Neural cell (in vitro differentiated cells): ENCODE data around the gene TUBGCP2. TPM values are rescaled to one million over a fixed set of nuclear protein-coding genes. Genes with fewer than 3 reads are reported as not detected.

Source experiments
- H2AFZ ChIP-seq: fragments of 200-600, 300-800 bp; sonication (generic), shearing (Covaris generic); 2 replicates; pipeline ENCODE4 v1.6.0; 2014; ENCODE audit warnings: low read depth, mild to moderate bottlenecking, antibody characterized with exemption, low read length, moderate library complexity
- H3F3A ChIP-seq: fragments of 200-600 bp; shearing (Covaris generic); 2 replicates; pipeline ENCODE4 v1.6.1; 2016; ENCODE audit warnings: mild to moderate bottlenecking, moderate library complexity, mixed read lengths, antibody characterized with exemption, low read length; ENCODE audit not compliant: insufficient read depth, poor library complexity, severe bottlenecking
- H3K27ac ChIP-seq: fragments of 200-600, 300-800 bp; sonication (generic), shearing (Covaris generic); 2 replicates; pipeline ENCODE4 v1.5.1; 2014; ENCODE audit warnings: mild to moderate bottlenecking, low read length, moderate library complexity
- H3K27me3 ChIP-seq: fragments of 300-800, 200-600 bp; sonication (generic), shearing (Covaris generic); 2 replicates; pipeline ENCODE4 v1.6.0; 2014; ENCODE audit warnings: mild to moderate bottlenecking, low read depth, low read length, moderate library complexity; ENCODE audit not compliant: insufficient read depth
- H3K36me3 ChIP-seq: fragments of 300-800, 200-600 bp; sonication (generic), shearing (Covaris generic); 2 replicates; pipeline ENCODE4 v1.5.1; 2014; ENCODE audit warnings: mild to moderate bottlenecking, antibody characterized with exemption, low read length, moderate library complexity; ENCODE audit not compliant: insufficient read depth
- H3K4me2 ChIP-seq: fragments of 300-800, 200-600 bp; sonication (generic), shearing (Covaris generic); 2 replicates; pipeline ENCODE4 v1.6.0; 2014; ENCODE audit warnings: mild to moderate bottlenecking, low read length
- H3K4me3 ChIP-seq: fragments of 300-800, 200-600 bp; sonication (generic), shearing (Covaris generic); 2 replicates; pipeline ENCODE4 v1.5.1; 2014; ENCODE audit warnings: mild to moderate bottlenecking, low read length, moderate library complexity
- H3K79me2 ChIP-seq: fragments of 200-600 bp; shearing (Covaris generic); replicated peaks from 2 replicates; pipeline ENCODE4 v1.6.0; 2014; ENCODE audit warnings: mild to moderate bottlenecking, low read length, moderate library complexity; ENCODE audit not compliant: insufficient read depth
- H3K9ac ChIP-seq: fragments of 300-800, 200-600 bp; sonication (generic), shearing (Covaris generic); 2 replicates; pipeline ENCODE4 v1.6.1; 2016; ENCODE audit warnings: mild to moderate bottlenecking, low read length, mixed read lengths
- H3K9me2 ChIP-seq: fragments of 200-600 bp; shearing (Covaris generic); 2 replicates; pipeline ENCODE4 v1.6.1; 2016; ENCODE audit warnings: mild to moderate bottlenecking, low read length, mixed read lengths; ENCODE audit not compliant: insufficient read depth
- H3K9me3 ChIP-seq: fragments of 200-600, 300-800 bp; sonication (generic), shearing (Covaris generic); 2 replicates; pipeline ENCODE4 v1.6.1; 2016; ENCODE audit warnings: mild to moderate bottlenecking, mixed run types, low read length, moderate library complexity, mixed read lengths
- H4K20me1 ChIP-seq: fragments of 200-600 bp; shearing (Covaris generic); 2 replicates; pipeline ENCODE4 v1.6.1; 2016; ENCODE audit warnings: mild to moderate bottlenecking, mixed run types; ENCODE audit not compliant: insufficient read depth
- CTCF ChIP-seq: fragments of 450-650 bp; IDR thresholded peaks from 2 replicates; pipeline ENCODE4 v1.5.1; 2014; ENCODE audit warnings: antibody characterized with exemption, mild to moderate bottlenecking, moderate library complexity; ENCODE audit not compliant: poor library complexity, severe bottlenecking
- EP300 ChIP-seq: fragments of 450-650 bp; conservative IDR thresholded peaks from 2 replicates; pipeline ENCODE4 v1.6.1; 2014; ENCODE audit warnings: antibody characterized with exemption, mild to moderate bottlenecking, moderate library complexity; ENCODE audit not compliant: poor library complexity, severe bottlenecking
- EZH2 ChIP-seq: fragments of 200-600, 300-800 bp; shearing (Covaris generic), sonication (generic); IDR thresholded peaks from 2 replicates; pipeline ENCODE4 v1.6.1; 2014; ENCODE audit warnings: antibody characterized with exemption, low read length, borderline replicate concordance, mild to moderate bottlenecking; ENCODE audit not compliant: insufficient read depth, poor library complexity, severe bottlenecking
- MXI1 ChIP-seq: fragments of 450-650 bp; conservative IDR thresholded peaks from 2 replicates; pipeline ENCODE4 v1.6.1; 2014; ENCODE audit warnings: antibody characterized with exemption, mild to moderate bottlenecking; ENCODE audit not compliant: poor library complexity, severe bottlenecking
- POLR2AphosphoS5 ChIP-seq: IDR thresholded peaks from 2 replicates; pipeline ENCODE4 v1.6.1; 2012
- RAD21 ChIP-seq: fragments of 450-650 bp; conservative IDR thresholded peaks from 2 replicates; pipeline ENCODE4 v1.6.1; 2014; ENCODE audit warnings: antibody characterized with exemption, mild to moderate bottlenecking, moderate library complexity
- REST ChIP-seq: IDR thresholded peaks from 2 replicates; pipeline ENCODE4 v1.6.1; 2012; ENCODE audit warnings: borderline replicate concordance
- SMC3 ChIP-seq: fragments of 450-650 bp; conservative IDR thresholded peaks from 2 replicates; pipeline ENCODE4 v1.6.1; 2014; ENCODE audit warnings: antibody characterized with exemption, mild to moderate bottlenecking, moderate library complexity; ENCODE audit not compliant: poor library complexity
- TAF1 ChIP-seq: IDR thresholded peaks from 2 replicates; pipeline ENCODE4 v1.6.1; 2012; ENCODE audit warnings: low read depth
- polyA plus RNA-seq: library from polyadenylated mRNA; depleted of rRNA; stranded (reverse); fragments of >200 nt; gene quantifications from 2 replicates; pipeline ENCODE4 v1.2.3, GENCODE V29; 2014

Gene TUBGCP2
- polyA plus RNA-seq, 1 donor from 2014 or later, result 34.5 TPM

GRCh38 chr10:133356549-133357284 is 48.0 kb upstream of the TUBGCP2 start:
- H2AFZ ChIP-seq, result no peak overlapping the region
- H4K20me1 ChIP-seq, result no peaks in the 10 kb centered on the region
- no peak overlapping the region for H3K4me2 ChIP-seq
- H3F3A ChIP-seq, result no peaks in the 10 kb centered on the region
- TF ChIP-seq TAF1 (no peak), RAD21 (no peak), MXI1 (no peak), SMC3 (no peak), EP300 (no peak), EZH2 (no peak), REST (no peak), CTCF (no peak), POLR2AphosphoS5 (no peak)
- no peaks in the 10 kb centered on the region for H3K27me3 ChIP-seq
- H3K36me3 ChIP-seq, result no peaks in the 10 kb centered on the region
- H3K79me2 ChIP-seq, result no peaks in the 10 kb centered on the region
- no peak overlapping the region for H3K27ac ChIP-seq
- H3K9me3 ChIP-seq, result peaks cover 2% of the 10 kb centered on the region
- no peaks in the 10 kb centered on the region for H3K9me2 ChIP-seq
- no peak overlapping the region for H3K4me3 ChIP-seq
- no peak overlapping the region for H3K9ac ChIP-seq

- H3K9me2 ChIP-seq, result no peaks in the 10 kb centered on the region
- H4K20me1 ChIP-seq, result no peaks in the 10 kb centered on the region
- H3F3A ChIP-seq, result no peaks in the 10 kb centered on the region
- H3K27me3 ChIP-seq, result no peaks in the 10 kb centered on the region
- no peak overlapping the region for H3K9ac ChIP-seq
- no peak overlapping the region for H3K4me3 ChIP-seq
- no peaks in the 10 kb centered on the region for H3K79me2 ChIP-seq
- no peak overlapping the region for H3K4me2 ChIP-seq
- TF ChIP-seq CTCF (no peak), POLR2AphosphoS5 (no peak), REST (no peak), TAF1 (no peak), EP300 (no peak)
- H3K27ac ChIP-seq, result no peak overlapping the region
- no peak overlapping the region for H2AFZ ChIP-seq
- no peaks in the 10 kb centered on the region for H3K36me3 ChIP-seq
- H3K9me3 ChIP-seq, result no peaks in the 10 kb centered on the region
Observed at GRCh38 chr10:133355991-133356390, 47.3 kb upstream of the TUBGCP2 start.
